Stimulated activated CD8-positive, alpha-beta memory T cell treated with anti-CD3 and anti-CD28 coated beads, Interleukin-12 subunit alpha, Interleukin-12 subunit beta, amount 100 ng/mL, for 24 hours (primary cell): Measurements from ENCODE around the gene ANKHD1.
"Not testable (repeated sequence)": the region's sequence is repeated elsewhere in the genome, so short reads cannot be mapped to it uniquely, and the experiment has no call there.

ENCODE experiments used
- DNase-seq: peaks from one replicate; pipeline ENCODE4 v3.0.0-alpha.2; 2020; ENCODE audit errors: extremely low read depth

Gene ANKHD1

DNA sequence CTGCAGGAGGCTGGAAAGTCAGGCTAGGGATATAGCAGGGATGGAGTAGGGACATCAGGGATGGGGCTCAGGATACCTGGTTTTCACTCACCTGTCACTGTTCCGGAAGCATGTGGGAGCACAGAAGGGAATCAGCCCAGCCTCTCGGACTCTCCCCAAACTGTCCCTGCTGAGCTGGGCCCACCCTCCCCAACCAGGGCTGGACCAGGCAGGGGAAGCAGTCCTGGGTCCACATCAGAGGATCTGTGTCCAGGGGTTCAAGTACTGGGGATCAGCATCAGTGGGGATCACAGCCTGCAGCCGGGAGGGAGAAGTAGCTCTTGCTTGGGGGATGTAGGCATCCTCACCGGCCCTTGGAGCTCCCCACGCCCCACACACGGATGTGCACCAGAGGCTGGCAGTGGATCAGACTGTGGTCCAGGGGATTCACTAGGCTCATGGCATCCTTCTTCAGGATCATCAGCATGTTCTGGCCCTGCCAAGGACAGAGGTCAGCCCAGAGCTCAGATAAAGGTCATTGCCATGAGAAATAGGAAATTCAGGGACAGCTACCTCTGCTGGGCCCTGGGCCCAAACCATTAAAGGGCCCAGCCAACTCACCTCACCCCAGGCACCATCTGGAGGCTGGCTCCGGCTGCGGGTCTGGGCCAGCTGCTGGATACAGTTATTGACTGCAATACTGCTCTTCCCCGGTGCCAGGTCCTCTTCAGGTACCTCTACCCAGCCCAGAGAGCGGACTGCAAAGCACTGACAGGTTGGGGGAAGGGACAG lies 160.3 kb downstream of the ANKHD1 start:
- DNase-seq: no peak

DNA sequence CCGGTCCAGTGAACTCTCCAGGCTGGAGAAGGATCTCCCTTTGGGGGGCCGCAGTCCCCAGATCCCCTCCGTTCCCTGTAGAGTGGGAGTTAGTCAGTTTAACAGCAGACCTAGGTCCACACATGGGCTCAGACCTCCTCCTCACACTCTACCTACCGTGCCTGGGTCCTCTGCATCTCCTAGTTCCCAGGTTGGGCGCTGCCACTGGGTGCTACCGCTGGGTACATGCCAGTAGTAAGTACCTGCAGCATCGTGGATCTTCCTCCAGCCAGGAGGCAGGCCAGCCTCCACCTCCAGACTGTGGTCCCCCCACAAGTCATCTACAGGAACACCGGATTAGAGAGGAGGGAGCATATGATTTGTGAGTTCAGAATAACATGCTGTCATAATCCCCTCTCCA lies 162.0 kb downstream of the ANKHD1 start:
- no peak for DNase-seq

DNA sequence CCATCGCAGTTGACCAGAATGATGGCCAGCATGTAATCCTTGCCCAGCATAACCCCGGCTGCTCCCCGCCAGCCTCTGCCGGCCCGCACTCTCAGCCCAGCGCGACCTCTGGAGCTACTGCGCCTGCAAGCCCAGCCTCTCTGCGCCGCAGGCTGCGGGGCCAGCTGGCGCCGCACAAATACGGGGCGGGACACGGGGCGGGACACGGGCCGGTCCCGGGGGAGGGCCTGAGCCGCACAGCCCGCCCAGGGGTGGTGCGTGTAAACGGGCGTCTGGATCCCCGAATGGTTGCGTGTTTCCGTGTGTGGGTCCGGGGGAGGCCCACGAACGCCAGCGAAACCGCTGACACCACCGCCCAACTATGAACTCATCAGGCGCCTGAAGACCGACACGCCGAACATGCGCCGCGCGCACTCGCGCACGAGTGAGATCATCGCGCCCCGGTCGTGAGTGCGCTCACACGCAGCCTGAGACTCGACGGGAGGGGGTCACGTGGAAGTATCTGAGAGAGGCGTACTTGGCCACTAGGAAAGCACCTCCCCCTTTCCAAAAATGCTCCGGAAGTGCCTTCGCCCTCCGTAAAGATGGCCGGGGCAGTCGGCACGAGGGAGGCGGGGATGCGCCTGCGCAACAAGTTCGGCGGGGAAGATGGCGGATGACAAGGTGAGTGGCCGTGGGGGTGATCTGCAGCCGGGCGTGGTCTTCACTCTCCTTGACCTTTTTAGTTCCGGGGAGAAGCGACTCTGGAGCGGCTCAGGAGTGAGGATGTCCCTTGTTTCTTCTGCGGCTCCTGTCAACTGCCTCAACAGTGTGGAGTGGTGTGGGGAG lies 162.8 kb downstream of the ANKHD1 start, which contains the start of the genes APBB3 and SLC35A4:
Gene APBB3, minus strand, starts transcription at position 403 of the 828 bp plus-strand sequence. Its CDS starts 353 bp downstream, at position 50.
Gene SLC35A4, plus strand, starts transcription at position 633 of the 828 bp plus-strand sequence. CDS start 2,342 bp downstream, outside the sequence.
- peak; percentile 88 for DNase-seq

DNA sequence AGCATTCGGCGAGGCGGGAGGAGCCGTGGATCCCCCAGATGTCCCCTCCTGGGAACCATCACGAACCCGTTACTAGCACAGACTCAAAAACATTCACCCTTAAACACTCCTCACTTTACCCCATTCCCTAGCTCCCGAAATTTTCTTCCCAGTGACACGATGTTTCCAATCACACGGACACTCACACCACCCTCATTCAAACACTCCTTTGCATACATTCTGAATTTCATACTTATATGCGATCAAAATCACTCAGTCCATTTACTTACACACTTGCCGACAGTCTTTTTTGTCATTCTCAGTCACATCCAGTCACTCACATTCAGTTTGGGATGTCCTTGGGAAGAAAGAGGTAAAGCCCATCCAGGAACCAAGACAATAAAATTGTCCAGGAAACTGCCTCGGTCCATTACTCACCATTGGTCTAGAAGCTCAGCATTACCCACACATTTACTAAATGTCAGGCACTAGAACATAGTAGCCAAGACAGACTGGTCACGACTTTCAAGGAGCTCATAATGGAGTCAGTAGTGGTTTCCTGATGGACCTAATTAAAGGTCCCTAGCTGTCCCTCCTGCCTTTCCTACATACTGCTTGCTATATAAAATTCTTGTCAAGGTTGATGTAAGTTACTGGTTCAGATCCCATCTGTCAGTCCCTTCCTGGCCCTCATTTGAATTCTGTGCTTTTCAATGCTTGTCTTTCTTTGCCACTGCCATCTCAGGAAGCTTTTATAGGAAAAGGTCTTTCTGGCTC lies 163.6 kb downstream of the ANKHD1 start:
- no peak for DNase-seq

DNA sequence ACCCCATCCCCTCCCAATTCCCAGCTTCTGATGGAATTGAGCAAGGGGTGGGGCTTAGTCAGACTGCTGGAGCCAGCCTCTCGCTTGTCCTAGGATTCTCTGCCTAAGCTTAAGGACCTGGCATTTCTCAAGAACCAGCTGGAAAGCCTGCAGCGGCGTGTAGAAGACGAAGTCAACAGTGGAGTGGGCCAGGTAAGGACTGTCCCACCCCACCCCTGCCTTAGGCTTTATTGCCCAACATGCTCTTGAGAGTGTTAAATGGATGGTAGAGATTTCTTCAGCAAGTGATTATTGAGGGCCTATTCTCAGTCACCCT lies 164.1 kb downstream of the ANKHD1 start:
- no peak for DNase-seq

DNA sequence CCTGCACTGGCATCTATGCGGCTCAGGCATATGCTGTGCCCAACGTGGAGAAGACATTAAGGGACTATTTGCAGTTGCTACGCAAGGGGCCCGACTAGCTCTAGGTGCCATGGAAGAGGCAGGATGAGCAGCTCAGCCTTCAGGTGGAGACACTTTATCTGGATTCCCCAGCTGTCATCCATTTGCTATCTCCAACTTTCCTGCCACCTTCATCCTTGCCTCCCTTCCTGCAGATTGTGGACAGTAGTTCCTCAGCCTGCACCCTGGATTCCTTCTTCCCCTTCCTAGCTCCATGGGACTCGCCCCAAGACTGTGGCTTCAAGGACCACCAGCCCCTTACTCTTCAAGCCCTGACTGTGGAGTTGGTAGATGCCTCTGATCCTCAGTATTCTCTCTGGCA lies 165.0 kb downstream of the ANKHD1 start:
- no peak for DNase-seq

DNA sequence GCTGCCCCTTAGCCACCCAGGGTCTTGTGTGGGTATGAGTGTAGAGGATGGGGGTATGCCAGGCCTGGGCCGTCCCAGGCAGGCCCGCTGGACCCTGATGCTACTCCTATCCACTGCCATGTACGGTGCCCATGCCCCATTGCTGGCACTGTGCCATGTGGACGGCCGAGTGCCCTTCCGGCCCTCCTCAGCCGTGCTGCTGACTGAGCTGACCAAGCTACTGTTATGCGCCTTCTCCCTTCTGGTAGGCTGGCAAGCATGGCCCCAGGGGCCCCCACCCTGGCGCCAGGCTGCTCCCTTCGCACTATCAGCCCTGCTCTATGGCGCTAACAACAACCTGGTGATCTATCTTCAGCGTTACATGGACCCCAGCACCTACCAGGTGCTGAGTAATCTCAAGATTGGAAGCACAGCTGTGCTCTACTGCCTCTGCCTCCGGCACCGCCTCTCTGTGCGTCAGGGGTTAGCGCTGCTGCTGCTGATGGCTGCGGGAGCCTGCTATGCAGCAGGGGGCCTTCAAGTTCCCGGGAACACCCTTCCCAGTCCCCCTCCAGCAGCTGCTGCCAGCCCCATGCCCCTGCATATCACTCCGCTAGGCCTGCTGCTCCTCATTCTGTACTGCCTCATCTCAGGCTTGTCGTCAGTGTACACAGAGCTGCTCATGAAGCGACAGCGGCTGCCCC lies 165.6 kb downstream of the ANKHD1 start:
- DNase-seq: no peak

DNA sequence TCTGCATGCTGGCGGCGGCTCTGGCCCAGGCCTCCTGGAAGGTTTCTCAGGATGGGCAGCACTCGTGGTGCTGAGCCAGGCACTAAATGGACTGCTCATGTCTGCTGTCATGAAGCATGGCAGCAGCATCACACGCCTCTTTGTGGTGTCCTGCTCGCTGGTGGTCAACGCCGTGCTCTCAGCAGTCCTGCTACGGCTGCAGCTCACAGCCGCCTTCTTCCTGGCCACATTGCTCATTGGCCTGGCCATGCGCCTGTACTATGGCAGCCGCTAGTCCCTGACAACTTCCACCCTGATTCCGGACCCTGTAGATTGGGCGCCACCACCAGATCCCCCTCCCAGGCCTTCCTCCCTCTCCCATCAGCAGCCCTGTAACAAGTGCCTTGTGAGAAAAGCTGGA lies 166.2 kb downstream of the ANKHD1 start:
- DNase-seq: no peak

DNA sequence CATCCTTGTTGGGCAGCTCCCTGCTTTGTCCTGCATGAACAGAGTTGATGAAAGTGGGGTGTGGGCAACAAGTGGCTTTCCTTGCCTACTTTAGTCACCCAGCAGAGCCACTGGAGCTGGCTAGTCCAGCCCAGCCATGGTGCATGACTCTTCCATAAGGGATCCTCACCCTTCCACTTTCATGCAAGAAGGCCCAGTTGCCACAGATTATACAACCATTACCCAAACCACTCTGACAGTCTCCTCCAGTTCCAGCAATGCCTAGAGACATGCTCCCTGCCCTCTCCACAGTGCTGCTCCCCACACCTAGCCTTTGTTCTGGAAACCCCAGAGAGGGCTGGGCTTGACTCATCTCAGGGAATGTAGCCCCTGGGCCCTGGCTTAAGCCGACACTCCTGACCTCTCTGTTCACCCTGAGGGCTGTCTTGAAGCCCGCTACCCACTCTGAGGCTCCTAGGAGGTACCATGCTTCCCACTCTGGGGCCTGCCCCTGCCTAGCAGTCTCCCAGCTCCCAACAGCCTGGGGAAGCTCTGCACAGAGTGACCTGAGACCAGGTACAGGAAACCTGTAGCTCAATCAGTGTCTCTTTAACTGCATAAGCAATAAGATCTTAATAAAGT lies 166.9 kb downstream of the ANKHD1 start:
- DNase-seq: no peak

DNA sequence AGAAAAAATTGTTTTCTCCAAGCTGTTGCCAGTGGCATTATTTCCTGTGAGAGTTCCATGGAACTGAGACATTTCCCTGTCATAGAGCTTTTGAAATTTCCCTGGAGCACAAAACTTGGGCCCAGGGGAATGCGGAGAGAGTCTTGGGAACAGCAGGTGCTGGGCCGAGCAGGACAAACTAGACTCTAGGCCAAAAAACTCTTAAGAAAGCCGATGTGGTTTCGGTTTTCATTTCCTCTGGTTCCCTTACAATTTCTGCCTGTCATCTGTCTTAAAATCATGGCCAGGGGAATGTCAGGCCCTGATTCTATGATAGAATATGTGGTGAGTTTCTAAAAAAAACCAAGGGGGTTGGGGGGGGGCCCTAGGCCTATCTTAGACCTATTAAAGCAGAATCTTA lies 167.6 kb downstream of the ANKHD1 start:
- DNase-seq: no peak

DNA sequence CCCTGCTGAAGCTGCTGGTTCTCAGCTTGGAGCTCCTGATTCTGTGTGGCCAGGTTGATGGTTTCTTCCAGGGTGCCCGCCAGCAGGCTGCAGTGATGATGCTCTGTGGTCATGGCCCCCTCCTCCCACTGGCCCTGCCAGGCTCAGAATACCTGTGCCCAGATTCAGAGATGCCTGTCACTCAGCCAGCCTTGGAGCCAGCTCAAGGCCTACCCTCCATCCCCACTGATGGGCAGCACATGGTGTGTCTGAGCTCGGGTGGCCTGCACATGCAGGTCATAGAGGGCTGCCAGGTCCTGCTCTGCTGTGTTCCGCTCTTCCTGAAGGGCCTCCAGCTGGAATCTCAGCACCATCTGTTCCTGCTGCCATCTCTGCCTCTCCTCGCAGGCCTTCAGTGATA lies 168.4 kb downstream of the ANKHD1 start:
- DNase-seq: no peak

DNA sequence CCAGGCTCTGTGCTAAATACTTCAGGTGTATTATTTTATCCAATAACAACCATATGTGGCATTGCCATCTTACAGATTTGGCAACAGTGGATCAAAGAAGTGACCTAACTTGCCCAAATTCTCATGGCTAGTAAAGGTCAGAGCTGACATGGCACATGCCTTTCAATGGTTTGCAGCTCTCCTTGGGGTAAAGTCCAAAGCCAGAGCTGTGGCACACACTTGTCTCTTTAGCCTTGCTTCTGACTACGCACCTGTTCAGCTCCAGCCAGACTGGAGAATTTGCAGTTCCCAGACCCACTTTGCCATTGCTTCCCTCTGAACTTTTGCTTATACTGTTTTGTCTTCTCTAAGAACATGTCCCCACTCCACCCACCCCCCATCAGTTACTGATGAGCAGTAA lies 168.9 kb downstream of the ANKHD1 start:
- no peak for DNase-seq

DNA sequence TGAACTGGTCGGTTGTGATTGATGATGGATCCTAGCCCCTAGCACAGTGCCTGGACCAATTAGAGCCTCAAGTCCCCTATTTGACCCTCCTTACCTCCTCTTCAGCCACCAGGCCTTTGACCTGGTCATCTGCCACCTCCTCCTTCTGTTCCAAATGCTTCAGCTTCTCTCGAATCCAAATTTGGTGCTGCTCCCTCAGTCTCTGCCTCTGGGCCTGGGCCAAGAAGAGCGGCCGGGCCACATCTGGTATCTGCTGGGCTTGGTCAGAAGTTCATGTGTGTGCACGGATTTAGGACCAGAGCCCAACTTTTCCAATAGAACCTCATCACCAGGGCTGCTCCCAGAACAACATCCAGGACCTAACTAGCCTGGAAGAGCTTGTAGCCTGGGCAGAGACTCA lies 169.5 kb downstream of the ANKHD1 start:
- no peak for DNase-seq

DNA sequence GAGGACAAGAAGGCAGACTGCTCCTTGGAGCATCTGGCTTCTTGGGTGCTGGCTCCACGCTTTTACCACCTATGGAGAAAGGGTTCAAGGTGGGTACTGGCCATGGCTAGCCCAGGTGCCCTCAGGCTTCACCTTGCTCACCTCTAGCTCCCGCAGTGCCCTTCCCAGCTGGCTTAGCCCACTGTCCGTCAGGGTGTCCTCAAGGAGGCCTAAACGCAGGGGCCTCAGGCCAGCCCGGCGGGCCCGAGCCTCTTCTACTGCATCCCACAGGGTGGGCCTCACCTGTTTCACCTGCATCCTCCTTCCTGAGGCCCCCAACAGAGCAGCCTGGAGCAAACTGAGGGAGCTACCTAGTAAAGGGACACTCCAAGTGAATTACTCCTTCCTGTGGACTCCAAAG lies 172.1 kb downstream of the ANKHD1 start:
- DNase-seq: no peak

DNA sequence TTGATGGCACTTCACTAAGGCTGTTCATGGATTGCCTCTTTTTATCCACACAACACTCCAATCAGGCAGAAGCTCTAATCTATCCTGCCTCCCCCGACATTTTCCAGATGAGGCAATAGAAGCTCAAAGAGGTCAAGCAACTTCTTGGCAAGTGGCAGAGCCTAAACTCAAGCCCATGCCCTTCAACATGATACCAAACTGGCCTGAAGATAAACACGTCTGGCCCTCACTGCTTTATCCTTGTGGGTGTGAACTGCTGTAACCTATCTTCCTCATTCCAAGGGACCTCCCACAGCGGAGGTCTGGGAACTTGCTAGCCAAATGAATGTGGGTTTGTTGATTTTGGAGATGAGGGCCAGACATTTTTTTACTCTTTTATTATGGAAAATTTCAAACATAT lies 172.5 kb downstream of the ANKHD1 start:
- no peak for DNase-seq

DNA sequence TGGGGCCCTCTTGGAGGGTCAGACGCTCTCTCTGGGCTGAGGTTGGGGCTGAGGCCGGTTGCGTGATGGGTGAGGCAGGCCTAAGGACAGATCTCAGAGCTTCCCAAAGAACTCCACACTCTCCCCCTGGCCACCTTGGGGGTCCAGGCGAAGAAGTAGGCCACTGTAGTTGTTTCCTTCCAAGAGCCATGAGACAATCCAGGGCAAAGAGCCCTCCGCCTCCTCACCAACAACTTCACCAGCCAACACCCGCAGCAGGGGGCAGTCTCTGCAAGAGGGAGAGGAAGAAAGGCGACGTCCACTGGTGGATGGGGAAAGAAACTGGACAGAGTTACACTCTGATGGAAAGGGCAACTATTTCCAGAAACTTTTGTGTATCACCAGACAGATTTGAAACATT lies 173.7 kb downstream of the ANKHD1 start:
- DNase-seq: no peak

DNA sequence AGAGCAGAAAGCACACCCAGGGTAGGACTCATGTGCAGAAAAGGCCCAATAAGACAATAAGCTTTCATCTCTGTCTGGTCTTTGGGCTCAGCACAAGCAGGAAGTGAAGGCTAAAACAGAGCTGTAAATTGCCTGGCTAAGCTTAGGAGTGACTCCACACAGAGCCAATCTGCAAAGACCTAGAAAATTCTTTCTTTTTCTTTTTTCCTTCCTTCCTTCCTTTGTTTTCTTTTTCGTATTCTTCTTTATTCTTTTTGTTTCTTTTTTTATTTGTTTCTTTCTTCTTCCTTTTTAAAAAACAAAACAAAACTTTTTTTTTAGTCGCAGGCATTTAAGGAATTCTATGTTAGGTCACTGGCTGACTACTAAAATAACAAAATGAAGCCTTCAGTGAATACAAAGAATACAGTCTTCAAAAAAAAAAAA lies 175.2 kb downstream of the ANKHD1 start:
- DNase-seq: no peak

DNA sequence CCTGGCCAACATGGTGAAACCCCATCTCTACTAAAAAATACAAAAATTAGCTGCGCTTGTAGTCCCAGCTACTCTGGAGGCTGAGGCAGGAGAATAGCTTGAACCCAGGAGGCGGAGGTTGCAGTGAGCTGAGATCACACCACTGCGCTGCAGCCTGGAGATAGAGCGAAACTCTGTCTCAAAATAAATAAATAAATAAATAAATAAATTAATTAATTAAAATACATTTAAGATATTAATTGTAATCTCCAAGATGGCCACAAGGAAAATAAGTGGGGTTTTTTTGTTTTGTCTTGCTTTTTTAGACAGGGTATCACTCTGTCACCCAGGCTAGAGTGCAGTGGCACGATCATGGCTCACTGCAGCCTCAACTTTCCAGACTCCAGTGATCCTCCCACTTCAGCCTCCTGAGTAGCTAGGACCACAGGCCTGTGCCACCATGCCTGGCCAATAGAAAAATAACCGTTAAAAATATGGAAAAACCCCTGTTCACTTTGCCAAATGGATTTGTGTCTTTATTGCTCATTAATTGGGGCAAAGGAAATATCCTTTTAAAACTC lies 177.6 kb downstream of the ANKHD1 start:
- not testable (repeated sequence) for DNase-seq

DNA sequence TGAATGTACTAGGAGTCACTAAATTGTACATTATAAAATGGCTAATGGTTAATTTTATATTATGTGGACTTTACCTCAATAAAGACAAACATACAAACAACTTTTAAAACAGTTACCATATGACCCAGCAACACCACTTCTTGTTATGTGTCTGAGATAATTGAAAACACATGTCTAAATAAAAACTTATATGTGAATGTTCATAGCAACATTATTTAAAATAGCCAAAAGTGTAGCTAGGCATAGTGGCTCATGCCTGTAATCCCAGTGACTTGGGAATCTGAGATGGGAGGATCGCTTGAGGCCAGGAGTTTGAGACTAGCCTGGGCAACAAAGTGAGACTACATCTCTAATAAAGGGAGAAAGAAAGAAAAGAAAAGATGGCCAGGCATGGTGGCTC lies 185.9 kb downstream of the ANKHD1 start:
- no peak for DNase-seq

DNA sequence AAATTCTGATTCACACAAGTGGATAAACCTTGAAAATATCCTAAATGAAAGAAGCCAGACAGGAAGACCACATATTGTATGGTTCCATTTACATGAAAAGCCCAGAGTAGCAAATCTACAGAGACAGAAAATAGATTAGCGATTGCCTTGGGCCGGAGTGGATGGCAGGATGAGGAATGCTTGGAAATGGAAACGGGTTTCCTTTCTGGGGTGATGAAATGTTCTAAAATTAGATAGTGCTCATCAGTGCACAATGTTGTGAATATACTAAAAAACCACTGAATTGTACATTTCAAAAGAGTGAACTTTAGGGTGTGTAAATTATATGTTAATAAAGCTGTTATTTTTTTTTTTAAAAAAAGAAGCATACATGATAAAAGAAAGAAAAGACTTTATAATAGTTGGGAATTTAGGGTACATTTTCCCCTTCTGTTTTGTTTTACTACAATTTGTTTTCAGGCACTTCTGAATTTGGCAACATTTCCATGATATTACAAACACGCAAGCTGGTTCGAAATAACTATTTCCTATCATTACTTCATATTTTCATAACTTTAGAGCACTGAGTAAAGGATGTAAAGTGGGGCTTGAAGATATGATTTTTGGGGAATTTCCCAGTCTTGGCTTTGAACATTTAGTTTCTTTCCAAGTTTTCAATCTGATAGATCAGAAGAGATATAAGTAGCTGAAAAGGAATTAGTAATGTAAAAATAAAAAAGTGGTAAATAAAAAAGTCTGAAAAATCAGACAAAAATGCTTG lies 186.9 kb downstream of the ANKHD1 start:
- DNase-seq: no peak
